ENCODE results near the gene STK11.

Gene STK11

DNA sequence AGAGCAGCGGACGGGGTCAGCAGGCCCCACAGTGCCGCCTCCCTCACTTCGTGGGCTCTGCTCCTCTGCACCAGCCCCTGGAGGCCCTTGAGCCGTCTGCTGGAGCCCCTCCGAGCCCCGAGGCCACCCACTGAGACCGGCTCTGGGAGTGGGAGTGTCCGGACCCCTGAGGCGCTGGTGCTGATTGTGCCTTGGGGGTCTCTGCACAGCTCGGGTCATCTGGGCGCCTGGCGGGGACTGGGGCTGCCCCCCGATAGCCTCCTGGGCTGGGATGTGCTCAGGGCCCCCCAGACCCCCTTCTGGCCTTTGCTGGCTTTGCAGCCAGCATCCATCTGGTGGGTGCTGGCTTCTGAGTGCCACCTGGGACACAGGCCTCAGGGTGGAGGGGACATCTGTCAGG, 16.8 kb downstream of the STK11 start:
- DNase-seq = no peak
- in situ Hi-C loops (cut with HindIII; ENCODE audit: low pct_ligation_motif_present, low pct_unique_long_range_greater_than_20kb, low sequenced_read_pairs) = no loop called here

DNA sequence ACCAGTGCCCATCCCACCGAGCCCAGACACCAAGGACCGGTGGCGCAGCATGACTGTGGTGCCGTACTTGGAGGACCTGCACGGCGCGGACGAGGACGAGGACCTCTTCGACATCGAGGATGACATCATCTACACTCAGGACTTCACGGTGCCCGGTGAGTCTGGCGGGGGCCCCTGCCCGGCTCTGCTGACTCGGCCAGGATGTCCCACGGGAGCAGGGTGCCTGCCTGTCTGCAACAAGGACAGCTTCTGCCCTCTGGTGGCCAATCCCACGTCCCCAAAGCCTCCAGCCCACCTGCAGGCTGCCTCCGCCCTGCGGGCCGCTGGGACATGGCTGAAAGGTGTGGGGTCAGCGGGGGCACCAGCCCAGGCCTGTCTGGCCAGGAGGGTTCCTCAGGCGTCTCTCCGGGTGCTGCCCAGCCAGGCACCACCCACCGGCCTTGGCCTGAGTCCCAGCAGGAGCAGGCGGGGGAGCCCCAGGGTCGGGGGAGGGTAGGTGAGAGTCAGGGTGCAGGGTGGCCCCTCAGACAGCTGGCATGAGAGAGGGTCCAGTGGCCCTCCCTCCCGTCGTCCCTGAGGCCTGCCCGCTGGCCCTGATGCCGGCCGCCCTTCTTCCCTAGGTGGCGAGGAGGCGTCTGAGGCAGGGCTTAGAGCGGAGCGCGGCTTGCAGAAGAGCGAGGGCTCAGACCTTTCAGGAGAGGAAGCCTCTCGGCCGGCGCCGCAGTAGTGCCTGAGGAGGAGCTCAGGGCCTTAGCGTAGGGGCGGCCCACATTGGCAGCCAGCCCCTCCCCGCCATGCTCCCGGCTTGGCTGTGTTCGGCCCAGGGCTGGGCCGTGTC, 17.7 kb downstream of the STK11 start:
- peak; percentile 47 for DNase-seq
- in situ Hi-C loops (cut with HindIII; ENCODE audit: low pct_ligation_motif_present, low pct_unique_long_range_greater_than_20kb, low sequenced_read_pairs) = no loop called here

DNA sequence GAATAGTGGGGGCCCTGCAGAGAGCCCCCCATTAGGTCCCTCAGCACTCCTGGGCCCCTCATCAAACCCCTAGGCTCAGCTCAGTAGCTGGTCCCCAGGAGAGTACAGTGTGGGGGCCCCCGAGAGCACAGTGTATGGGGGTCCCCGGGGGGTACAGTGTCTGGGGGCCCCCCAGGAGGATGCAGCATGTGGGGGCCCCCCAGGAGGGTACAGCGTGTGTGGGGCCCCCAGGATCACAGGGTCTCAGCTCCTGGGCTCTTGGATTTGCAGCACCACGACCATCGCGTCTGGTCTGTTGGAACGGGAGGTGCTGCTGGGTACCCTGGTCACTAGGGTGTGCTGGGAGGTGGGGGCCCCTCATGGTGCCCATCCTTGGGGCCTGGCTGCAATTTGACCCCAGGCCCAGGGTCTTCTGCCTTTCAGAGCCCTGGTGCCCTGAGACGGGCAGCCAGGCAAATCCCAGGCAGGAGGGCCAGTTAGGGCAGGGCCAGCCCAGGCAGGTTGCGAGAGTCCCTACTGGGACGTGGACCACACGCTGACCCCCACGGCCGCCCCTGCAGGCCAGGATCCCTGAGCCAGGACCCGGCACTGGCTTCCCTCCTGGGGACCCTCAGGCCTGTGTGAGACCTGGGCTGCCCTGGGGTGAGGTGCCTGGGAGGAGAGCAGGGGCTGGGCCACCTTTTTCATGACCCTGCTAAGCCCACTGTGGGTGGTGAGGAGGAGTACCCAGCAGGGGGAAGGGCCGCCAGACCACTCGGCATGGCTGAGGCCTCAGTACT, 18.7 kb downstream of the STK11 start:
- no peak for DNase-seq
- in situ Hi-C loops (cut with HindIII; ENCODE audit: low pct_ligation_motif_present, low pct_unique_long_range_greater_than_20kb, low sequenced_read_pairs) = no loop called here

DNA sequence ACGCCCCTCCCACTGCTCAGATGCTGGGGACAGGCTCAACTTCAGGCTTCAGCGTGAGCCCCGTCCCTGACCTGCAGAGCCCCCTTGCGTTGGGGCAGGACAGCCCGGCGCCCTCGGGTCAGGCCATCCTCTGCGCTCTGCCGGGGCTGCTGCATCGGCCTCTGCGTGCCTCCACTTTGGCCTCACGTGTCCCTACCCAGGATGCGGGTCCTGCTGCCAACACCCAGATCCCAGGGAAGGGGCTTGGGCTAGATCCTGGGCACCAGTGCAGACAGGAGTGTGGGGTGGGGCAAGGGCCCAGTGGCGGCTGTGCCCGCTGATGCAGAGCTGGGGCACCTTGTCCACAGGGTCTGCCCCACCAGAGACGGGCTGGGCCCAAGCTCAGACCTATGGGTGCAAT, 19.3 kb downstream of the STK11 start:
- in situ Hi-C loops (cut with HindIII; ENCODE audit: low pct_ligation_motif_present, low pct_unique_long_range_greater_than_20kb, low sequenced_read_pairs) = no loop called here
- DNase-seq = no peak

DNA sequence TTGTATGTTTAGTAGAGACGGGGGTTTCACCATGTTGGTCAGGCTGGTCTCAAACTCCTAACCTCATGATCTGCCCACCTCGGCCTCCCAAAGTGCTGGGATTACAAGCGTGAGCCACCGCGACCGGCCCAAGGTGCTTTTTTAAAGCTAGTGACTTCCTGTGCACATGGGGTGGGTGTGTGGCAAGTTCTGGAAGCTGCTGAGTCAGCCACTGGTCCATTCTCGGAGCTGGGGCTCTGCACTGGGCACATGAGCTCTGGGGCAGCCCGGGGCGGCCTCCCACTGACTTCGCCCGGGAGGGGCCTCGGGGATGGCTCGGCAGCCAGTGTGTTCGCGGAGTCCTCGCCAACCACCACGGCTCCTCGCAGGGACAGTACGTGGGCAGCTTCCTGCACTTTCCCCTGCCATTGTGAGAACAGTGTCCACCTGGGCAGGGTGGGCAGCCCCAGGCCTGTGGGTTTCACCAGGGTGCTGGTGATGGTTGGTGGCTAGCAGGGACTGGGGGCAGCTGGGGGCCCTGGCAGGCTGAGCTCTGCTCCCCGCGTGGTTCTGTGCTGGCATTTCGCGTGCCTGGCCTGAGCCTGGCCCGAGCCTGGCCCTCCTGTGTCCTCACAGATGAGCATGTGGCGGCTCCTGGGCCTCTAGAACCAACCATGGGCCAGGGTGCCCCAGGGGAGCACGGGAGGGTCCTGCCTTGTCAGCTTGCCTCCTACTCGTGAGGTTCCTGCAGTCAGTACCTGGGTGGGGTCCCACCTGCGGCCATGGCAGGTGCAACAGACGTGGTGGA, 20.1 kb downstream of the STK11 start:
- in situ Hi-C loops (cut with HindIII; ENCODE audit: low pct_ligation_motif_present, low pct_unique_long_range_greater_than_20kb, low sequenced_read_pairs) = no loop called here
- DNase-seq = no peak

DNA sequence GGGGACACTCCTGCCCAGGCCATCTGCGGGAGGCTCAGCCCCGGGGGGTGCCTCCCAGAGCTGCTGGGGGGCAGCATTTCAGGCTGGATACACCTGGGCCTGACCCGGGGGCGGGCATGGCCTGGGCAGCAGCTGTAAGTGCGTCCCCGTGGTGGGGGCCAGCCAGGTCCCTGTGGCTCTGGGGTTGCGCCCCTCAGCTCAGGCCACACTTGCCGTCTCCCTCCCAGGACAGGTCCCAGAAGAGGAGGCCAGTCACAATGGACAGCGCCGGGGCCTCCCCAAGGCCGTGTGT, 20.6 kb downstream of the STK11 start:
- in situ Hi-C loops (cut with HindIII; ENCODE audit: low pct_ligation_motif_present, low pct_unique_long_range_greater_than_20kb, low sequenced_read_pairs) = no loop called here

DNA sequence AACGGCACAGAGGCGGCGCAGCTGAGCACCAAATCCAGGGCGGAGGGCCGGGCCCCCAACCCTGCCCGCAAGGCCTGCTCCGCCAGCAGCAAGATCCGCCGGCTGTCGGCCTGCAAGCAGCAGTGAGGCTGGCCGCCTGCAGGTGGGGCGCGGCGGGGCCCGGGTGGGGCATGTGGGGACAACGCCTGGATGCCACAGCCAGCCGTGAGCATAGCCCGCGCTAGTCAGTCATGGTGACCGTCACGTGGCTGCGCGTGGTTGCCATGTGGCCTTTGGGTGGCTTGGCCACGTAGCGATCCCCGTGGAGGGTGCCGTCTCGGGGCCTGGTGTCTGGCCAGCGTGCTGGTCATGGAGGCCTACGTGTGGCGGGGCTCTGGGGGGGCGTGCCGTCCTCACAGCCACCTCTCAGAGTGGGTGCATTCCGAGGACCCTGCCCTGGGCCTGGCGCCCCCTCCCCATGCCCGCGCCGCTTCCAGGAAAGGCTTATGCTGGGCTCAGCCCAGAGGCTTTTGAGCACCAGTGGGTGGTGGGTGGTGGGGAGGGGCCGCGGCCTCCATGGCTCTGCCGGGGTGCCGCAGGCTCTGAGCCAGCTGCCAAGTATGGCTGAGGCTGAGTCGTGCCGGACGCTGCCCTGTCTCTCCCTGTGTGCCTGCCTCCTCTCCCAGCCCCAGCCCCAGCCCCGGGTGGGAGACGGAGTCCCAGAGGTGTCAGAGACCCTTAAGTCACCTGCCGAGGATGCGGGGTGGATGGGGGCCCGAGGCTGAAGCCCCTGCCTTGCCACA, 21.1 kb downstream of the STK11 start:
- in situ Hi-C loops (cut with HindIII; ENCODE audit: low pct_ligation_motif_present, low pct_unique_long_range_greater_than_20kb, low sequenced_read_pairs) = no loop called here
- no peak for DNase-seq

More for the DNA sequence above, 20.6 kb downstream of the STK11 start:
- DNase-seq = no peak

DNA sequence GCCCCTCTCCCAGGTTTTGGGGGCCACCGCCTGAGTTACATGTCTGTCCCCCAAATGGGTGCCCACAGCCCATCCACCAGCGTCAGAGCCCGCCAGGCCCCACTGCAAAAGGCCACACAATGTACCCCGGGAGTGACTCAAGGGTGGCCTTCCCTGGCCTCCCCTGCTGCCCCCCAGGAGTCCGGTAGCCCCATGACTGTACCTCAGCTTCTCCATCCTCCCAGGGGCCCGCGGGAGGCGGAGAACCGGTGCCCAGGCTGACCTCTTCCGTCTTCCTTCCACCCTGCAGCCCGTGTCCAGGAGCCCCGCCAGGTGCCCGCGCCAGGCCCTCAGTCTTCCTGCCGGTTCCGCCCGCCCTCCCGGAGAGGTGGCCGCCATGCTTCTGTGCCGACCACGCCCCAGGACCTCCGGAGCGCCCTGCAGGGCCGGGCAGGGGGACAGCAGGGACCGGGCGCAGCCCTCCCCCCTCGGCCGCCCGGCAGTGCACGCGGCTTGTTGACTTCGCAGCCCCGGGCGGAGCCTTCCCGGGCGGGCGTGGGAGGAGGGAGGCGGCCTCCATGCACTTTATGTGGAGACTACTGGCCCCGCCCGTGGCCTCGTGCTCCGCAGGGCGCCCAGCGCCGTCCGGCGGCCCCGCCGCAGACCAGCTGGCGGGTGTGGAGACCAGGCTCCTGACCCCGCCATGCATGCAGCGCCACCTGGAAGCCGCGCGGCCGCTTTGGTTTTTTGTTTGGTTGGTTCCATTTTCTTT, 21.9 kb downstream of the STK11 start:
- DNase-seq = no peak
- in situ Hi-C loops (cut with HindIII; ENCODE audit: low pct_ligation_motif_present, low pct_unique_long_range_greater_than_20kb, low sequenced_read_pairs) = no loop called here

DNA sequence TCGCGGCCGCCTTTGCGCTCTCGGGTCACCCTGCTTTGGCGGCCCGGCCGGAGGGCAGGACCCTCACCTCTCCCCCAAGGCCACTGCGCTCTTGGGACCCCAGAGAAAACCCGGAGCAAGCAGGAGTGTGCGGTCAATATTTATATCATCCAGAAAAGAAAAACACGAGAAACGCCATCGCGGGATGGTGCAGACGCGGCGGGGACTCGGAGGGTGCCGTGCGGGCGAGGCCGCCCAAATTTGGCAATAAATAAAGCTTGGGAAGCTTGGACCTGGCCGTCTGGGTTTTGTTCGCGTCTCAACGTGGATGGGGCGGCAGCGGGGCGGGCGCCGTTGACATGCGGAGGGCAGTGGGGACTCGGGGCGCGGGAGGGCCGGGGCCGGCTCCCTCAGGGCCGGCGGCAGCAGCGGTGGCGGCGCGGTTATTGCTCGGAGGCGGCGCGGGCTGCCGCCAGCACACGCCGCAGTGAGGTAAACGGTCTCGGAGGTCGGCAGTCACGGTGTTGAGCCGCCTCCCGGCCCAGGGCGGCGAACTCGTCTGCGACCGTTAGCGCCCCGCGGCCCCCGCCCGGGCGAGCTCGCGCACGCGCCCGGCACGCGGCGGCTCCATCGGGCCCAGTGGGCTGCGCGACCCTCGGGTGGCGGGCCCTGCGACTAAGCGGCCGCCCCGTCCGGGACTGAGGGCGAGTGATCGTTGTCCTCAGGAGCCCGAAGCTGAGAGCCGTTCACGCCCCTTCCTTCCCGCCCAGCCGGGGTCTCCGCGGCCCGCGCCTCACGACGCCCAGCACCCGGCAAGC, 22.8 kb downstream of the STK11 start:
- DNase-seq = no peak
- in situ Hi-C loops (cut with HindIII; ENCODE audit: low pct_ligation_motif_present, low pct_unique_long_range_greater_than_20kb, low sequenced_read_pairs) = no loop called here

DNA sequence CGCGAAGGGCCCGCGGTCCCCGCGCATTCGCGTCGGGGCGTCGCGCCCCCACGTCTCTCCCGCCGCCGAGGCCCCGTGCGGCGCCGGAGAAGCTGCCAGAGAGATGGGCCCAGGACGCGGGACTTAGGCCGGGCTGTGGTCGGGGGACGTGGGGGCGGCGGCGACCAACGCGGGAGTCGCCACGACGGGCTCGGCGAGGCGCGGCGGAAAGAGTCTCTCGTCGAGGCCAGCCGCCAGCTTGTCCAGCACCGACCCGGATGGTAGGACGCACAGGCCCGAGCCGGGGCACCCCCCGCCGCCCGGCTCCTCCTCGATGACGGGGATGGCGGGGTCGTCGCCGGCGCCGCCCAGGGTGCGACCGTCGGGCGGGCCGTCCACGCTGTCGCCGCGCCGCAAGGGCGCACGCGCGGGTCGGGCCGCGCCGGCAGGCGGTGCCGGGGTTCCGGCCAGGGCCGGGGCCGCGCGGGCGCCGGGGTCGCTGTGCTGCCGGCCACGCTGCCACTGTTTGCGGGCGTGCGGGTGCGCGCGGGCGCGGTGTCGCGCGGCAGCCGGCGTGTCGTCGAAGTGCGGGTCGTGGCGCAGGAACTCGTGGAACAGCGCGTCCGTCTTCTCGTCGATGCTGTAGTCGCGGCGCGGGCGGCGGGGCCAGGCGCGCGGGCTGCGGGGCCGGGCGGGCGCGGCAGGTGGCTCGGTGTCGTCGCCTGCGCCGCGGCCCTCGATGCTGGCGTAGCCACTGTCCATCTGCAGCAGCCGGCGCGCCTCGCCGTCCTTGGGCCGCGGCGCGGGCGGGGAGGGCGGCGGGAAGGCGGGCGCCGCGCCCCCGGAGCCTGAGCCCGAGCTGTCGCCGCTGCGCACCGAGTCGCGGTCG, 23.7 kb downstream of the STK11 start:
- no peak for DNase-seq
- in situ Hi-C loops (cut with HindIII; ENCODE audit: low pct_ligation_motif_present, low pct_unique_long_range_greater_than_20kb, low sequenced_read_pairs) = no loop called here

DNA sequence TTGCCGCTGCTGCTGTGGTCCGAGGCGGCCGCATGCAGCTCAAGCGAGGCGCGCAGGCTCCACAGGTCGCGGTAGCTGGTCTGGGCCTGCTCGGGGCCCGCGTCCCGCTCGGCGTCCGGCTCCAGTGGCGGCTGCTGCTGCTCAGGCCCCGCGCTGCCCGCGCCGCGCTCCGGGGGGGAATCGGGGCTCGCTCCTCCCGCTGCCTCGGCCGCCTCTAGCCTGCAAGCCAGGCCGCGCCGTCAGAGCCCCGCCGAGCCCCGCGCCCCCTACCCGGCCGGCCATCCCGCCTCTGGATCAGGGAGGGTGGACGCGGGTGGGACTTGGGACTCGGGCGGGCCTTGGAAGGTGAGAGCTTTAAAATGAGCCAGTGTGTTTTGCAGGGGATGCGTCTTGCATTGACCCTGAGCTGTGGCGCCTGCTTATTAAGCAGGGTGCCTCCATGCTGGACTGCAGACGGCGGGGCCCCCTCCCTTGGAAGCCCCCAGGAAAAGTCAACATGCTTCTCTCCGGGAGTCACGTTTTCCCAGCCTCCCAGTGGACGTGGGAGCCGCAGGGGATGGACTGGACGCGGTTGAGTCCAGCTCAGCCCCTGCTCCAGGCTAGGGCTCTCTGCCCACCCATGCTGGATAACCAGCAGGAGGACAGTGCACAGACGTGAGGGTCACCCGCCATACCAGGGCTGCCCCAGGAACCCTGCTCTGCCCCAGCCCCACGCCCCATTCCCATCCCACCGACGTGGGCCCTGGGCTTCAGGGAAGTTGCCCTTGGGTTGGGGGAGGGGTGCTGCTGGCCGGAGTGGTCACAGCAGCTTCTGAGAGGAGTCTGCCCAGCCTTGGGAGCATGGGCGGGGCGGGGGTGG, 24.6 kb downstream of the STK11 start:
- in situ Hi-C loops (cut with HindIII; ENCODE audit: low pct_ligation_motif_present, low pct_unique_long_range_greater_than_20kb, low sequenced_read_pairs) = no loop called here
- DNase-seq = no peak

DNA sequence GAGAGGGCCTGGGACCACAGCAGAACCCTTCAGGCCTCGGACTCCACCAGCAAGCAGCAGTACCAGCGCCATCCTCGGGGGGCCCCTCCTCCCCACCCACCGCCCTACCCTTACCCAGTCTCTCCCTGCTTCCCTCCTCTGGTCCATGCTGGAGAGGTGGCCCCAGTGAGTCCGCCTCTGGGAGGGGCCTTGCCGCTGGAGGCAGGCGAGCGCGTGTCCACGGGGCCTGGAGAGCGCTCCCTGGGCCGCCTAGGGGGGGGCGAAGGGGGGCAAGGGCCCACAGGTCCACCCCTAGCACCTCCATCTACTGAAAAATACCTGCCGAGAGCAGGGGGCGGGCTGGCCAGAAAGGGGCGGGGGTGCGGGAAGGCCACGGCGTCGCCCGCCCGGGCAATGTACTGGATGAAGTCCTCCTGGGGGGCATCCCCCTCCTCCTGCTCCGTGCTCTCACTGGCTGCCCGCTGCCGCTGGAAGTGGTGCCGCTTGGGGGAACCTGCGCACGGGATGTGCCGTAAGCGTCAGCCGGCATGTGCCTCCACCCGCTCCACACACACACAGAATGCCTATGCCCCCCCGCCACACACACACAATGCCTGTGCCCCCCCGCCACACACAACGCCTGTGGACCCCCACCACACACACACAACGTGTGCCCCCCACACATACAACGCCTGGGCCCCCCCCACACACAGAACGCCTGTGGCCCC, 25.4 kb downstream of the STK11 start:
- DNase-seq = no peak
- in situ Hi-C loops (cut with HindIII; ENCODE audit: low pct_ligation_motif_present, low pct_unique_long_range_greater_than_20kb, low sequenced_read_pairs) = no loop called here

DNA sequence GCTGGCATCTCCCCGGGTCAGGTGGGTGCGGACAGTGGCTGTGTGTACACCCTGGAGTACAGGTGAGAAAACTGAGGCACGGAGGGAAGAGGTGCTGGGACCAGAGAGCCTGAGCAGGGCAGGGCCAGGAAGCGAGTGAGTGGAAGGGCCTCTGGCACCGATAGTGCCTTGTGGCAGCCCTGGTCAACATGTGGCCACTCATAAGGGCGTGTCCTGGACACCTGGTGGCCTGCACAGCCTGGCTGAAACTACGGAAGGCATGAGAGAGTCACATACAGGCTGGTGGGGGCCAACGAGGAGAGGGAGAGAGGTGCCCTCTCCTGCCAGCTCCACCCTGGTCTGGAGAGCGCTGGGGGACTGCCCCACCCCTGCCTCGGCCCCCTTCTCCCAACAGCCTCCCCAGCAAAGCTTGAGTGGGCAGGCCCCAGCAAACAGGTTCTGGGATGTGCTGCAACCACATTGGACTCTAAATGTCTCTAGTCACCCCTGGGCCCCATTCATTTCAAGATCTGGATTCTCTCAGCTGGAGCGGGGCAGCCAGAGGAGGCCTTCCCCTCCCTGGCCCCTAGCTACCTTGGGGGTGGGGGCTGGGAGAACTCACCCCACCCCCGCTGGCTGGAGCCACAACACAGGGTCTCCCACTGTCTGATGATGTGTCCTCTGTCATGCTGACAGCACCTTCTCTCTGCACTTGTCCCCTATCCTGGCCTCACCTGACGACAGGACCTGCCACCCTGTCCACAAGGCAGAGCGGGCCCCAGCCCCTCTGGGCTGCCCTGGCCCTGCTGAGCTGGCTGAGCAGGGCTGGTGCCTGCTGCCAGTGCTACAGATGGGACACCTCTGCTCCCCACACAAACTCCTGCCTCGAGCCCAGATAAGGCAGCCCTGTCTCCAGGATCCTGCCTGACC, 26.4 kb downstream of the STK11 start:
- in situ Hi-C loops (cut with HindIII; ENCODE audit: low pct_ligation_motif_present, low pct_unique_long_range_greater_than_20kb, low sequenced_read_pairs) = no loop called here
- DNase-seq = no peak

DNA sequence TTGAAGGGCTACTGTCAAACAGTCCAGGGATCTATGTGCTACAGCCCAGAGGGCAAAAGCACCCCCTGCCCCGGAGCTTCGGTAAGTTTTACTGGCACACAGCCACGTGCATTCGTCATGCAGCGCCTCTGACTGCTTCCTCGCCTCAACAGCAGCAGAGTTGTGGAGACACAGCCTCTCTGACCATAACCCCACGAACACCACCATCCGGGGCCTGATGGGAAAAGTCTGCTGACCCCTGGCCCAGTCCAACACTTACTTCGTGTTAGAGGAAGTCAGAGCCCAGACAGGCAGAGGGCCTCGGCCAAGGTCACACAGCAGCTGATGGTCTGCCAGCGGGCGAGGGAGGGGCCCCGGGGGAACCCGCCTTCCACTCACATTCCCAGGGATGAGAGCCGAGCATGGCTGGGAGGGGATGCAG, 27.1 kb downstream of the STK11 start:
- peak; percentile 58 for DNase-seq
- in situ Hi-C loops (cut with HindIII; ENCODE audit: low pct_ligation_motif_present, low pct_unique_long_range_greater_than_20kb, low sequenced_read_pairs) = no loop called here

All from ACHN (cell line).